T-cell (primary cell): ENCODE measurements around the gene SCAMP1. TPM values are rescaled to one million over a fixed set of nuclear protein-coding genes. Genes with fewer than 3 reads are reported as not detected.

Source experiments
- ATAC-seq, 4 experiments: fragments of 200-7000 bp in 3 of 4; fragments of 150-1000 bp in 1 of 4; cut with Tn5 transposase; replicated peaks in 1 of 4; 1 replicate in 3 of 4; 2 replicates in 1 of 4; pipeline ENCODE4 v1.10.0; 2021; ENCODE audit warnings: moderate library complexity in 3 of 4, mild to moderate bottlenecking in 2 of 4, moderate number of reproducible peaks in 1 of 4
- CTCF ChIA-PET, 2 donors: fragments of 300-600 bp; sonication (Branson Sonifier 250); formaldehyde crosslinking; loops; one replicate each; lab custom pipeline; 2022; ENCODE audit warnings: antibody characterized with exemption in 2 of 2; lab: Charles Lee
- POLR2A ChIA-PET, 2 donors: fragments of 300-600 bp; sonication (Branson Sonifier 250); formaldehyde crosslinking; loops; one replicate each; lab custom pipeline; 2022; ENCODE audit warnings: antibody characterized with exemption in 2 of 2; lab: Charles Lee
- DNase-seq, 35 experiments: peaks; one replicate each; pipeline versions ENCODE4 v3.0.0 to v3.0.0-alpha.2; 2013 to 2023
- H3K27ac ChIP-seq: one replicate; pipeline ENCODE4 v1.5.1; 2013; ENCODE audit warnings: low read length
- H3K27me3 ChIP-seq, 2 experiments: replicated peaks in 1 of 2; 1 replicate in 1 of 2; 2 replicates in 1 of 2; pipeline versions ENCODE4 v1.6.1 to v1.7.0; 2013; ENCODE audit warnings: low read length in 1 of 2, mixed read lengths in 1 of 2; ENCODE audit not compliant: control insufficient read depth in 2 of 2, insufficient read depth in 2 of 2; ENCODE audit errors: extremely low read depth in 1 of 2
- H3K36me3 ChIP-seq, 2 donors: 1 replicate in 1 of 2; 2 replicates in 1 of 2; pipeline versions ENCODE4 v1.6.1 to v1.7.0; 2013; ENCODE audit warnings: low read length in 1 of 2; ENCODE audit not compliant: control insufficient read depth in 2 of 2, insufficient read depth in 1 of 2; ENCODE audit errors: extremely low read depth in 1 of 2
- H3K4me1 ChIP-seq, 2 experiments: 1 replicate in 1 of 2; 2 replicates in 1 of 2; pipeline versions ENCODE4 v1.6.1 to v1.7.0; 2013; ENCODE audit warnings: low read length in 2 of 2, mixed read lengths in 1 of 2; ENCODE audit not compliant: insufficient read depth in 2 of 2, control insufficient read depth in 1 of 2; ENCODE audit errors: extremely low read depth in 1 of 2
- H3K4me3 ChIP-seq, 2 donors: 1 replicate in 1 of 2; 2 replicates in 1 of 2; pipeline versions ENCODE4 v1.5.1 to v1.7.0; 2013; ENCODE audit warnings: mild to moderate bottlenecking in 2 of 2, low read length in 1 of 2, moderate library complexity in 1 of 2; ENCODE audit not compliant: control insufficient read depth in 1 of 2; ENCODE audit errors: extremely low read depth in 1 of 2
- H3K9me3 ChIP-seq: 2 replicates; pipeline ENCODE4 v1.7.0; 2013
- H3K27ac Mint-ChIP-seq, 2 donors: one replicate each; pipeline ENCODE4 v1.8.0; 2020 to 2021; ENCODE audit warnings: mild to moderate bottlenecking in 2 of 2, mixed read lengths in 2 of 2
- H3K27me3 Mint-ChIP-seq, 2 donors: one replicate each; pipeline ENCODE4 v1.8.0; 2021 to 2022; ENCODE audit warnings: mixed read lengths in 2 of 2
- H3K36me3 Mint-ChIP-seq: one replicate; pipeline ENCODE4 v1.8.0; 2021; ENCODE audit warnings: mixed read lengths
- H3K4me1 Mint-ChIP-seq, 3 donors: one replicate each; pipeline ENCODE4 v1.8.0; 2020 to 2022; ENCODE audit warnings: mixed read lengths in 3 of 3, mild to moderate bottlenecking in 1 of 3
- H3K4me3 Mint-ChIP-seq, 3 donors: one replicate each; pipeline ENCODE4 v1.8.0; 2020 to 2022; ENCODE audit warnings: mild to moderate bottlenecking in 3 of 3, mixed read lengths in 3 of 3, moderate library complexity in 3 of 3
- H3K9me3 Mint-ChIP-seq, 3 donors: one replicate each; pipeline ENCODE4 v1.8.0; 2020 to 2022; ENCODE audit warnings: mixed read lengths in 3 of 3
- WGBS: methylation state at CpG from one replicate; pipeline ENCODE4 v1.1.5; 2013; ENCODE audit warnings: missing lambda C conversion rate; ENCODE audit not compliant: insufficient coverage; 5-methylcytosine and 5-hydroxymethylcytosine counted together
- total RNA-seq, 35 experiments: library from RNA in 6 of 35; stranded (reverse) in 6 of 35; fragments of 120-200 nt in 1 of 35; gene quantifications; one replicate each; pipeline versions ENCODE4 v1.2.1 to v1.2.4 and lab custom pipeline; 2013 to 2026

SCAMP1 gene
- total RNA-seq, 5 donors from 2014 or later (not counting 1 experiment from before 2014, with no cell fraction given), result 20.6 to 28.3 (median 22.2) TPM

GRCh38 chr5:78405829-78406750 is 45.7 kb downstream of the SCAMP1 start:
- H3K27me3 ChIP-seq, result no peaks in the 10 kb centered on the region
- Mint-ChIP-seq H3K27me3 (no peaks in the 10 kb centered on the region), H3K4me3 (no peak overlapping the region), H3K9me3 (peaks cover 0 to 3% (median 0%) of the 10 kb centered on the region in 3 donors), H3K4me1 (peaks cover 46 to 61% (median 57%) of the 10 kb centered on the region in 3 donors), H3K27ac (no peak overlapping the region), H3K36me3 (peaks cover 50% of the 10 kb centered on the region)
- ChIA-PET CTCF (interaction anchor here in 1 of 2 donors (0.6 kb wide), 1 partner anchor 1058 kb away, joined by 4 read pairs; no protein-coding TSS in a partner anchor), POLR2A (no interaction called here)
- H3K9me3 ChIP-seq, result no peaks in the 10 kb centered on the region
- no peak for DNase-seq
- no peak overlapping the region for H3K27ac ChIP-seq
- no peak for ATAC-seq
- no peak overlapping the region for H3K4me3 ChIP-seq
- peaks cover 0 to 3% of the 10 kb centered on the region in 2 donors for H3K36me3 ChIP-seq
- WGBS, result no CpG with 5 or more reads among the region's 5 CpGs
- peaks cover 2 to 3% of the 10 kb centered on the region in 2 experiments for H3K4me1 ChIP-seq

- DNase-seq, result no peak
- Mint-ChIP-seq H3K9me3 (peaks cover 0 to 3% (median 0%) of the 10 kb centered on the region in 3 donors), H3K36me3 (peaks cover 46% of the 10 kb centered on the region), H3K27ac (no peak overlapping the region), H3K4me3 (no peak overlapping the region), H3K27me3 (no peaks in the 10 kb centered on the region), H3K4me1 (peaks cover 48 to 59% (median 54%) of the 10 kb centered on the region in 3 donors)
- Histone ChIP-seq H3K36me3 (peaks cover 0 to 3% of the 10 kb centered on the region in 2 donors), H3K9me3 (no peaks in the 10 kb centered on the region), H3K27me3 (no peaks in the 10 kb centered on the region), H3K27ac (no peak overlapping the region), H3K4me1 (peaks cover 2 to 3% of the 10 kb centered on the region in 2 experiments), H3K4me3 (no peak overlapping the region)
- ChIA-PET CTCF (no interaction called here), POLR2A (no interaction called here)
- no peak for ATAC-seq
These were observed 47.0 kb downstream of the SCAMP1 start for GRCh38 chr5:78407458-78407857.

GRCh38 chr5:78411586-78411985 is 51.2 kb downstream of the SCAMP1 start:
- Histone ChIP-seq H3K27me3 (no peaks in the 10 kb centered on the region), H3K36me3 (peaks cover 0 to 4% of the 10 kb centered on the region in 2 donors), H3K9me3 (no peaks in the 10 kb centered on the region), H3K4me3 (no peak overlapping the region), H3K4me1 (no peaks in the 10 kb centered on the region), H3K27ac (no peak overlapping the region)
- Mint-ChIP-seq H3K27me3 (no peaks in the 10 kb centered on the region), H3K9me3 (peaks cover 0 to 3% (median 0%) of the 10 kb centered on the region in 3 donors), H3K4me1 (peaks cover 27 to 43% (median 38%) of the 10 kb centered on the region in 3 donors), H3K36me3 (peaks cover 56% of the 10 kb centered on the region), H3K4me3 (no peak overlapping the region), H3K27ac (no peak overlapping the region)
- ChIA-PET CTCF (no interaction called here), POLR2A (no interaction called here)
- DNase-seq, result no peak
- no peak for ATAC-seq

- POLR2A ChIA-PET, result no interaction called here
- peaks cover 0 to 22% of the 10 kb centered on the region in 2 donors for H3K36me3 ChIP-seq
- no peak for DNase-seq
- no peak for ATAC-seq
- H3K4me3 Mint-ChIP-seq, result no peak overlapping the region
- CTCF ChIA-PET, result no interaction called here
- no peak overlapping the region for H3K4me3 ChIP-seq
- H3K27me3 ChIP-seq, result no peaks in the 10 kb centered on the region
- no peaks in the 10 kb centered on the region for H3K4me1 ChIP-seq
- H3K27ac Mint-ChIP-seq, result no peak overlapping the region
- no peaks in the 10 kb centered on the region for H3K9me3 Mint-ChIP-seq
- peaks cover 61% of the 10 kb centered on the region for H3K36me3 Mint-ChIP-seq
- 83% methylated on average over 1 of the region's 1 CpG for WGBS
- H3K4me1 Mint-ChIP-seq, result peaks cover 8 to 16% (median 15%) of the 10 kb centered on the region in 3 donors
- no peaks in the 10 kb centered on the region for H3K27me3 Mint-ChIP-seq
- H3K27ac ChIP-seq, result no peak overlapping the region
- H3K9me3 ChIP-seq, result no peaks in the 10 kb centered on the region
These were observed 56.4 kb downstream of the SCAMP1 start for GRCh38 chr5:78416677-78417425.

- H3K36me3 Mint-ChIP-seq, result peaks cover 77% of the 10 kb centered on the region
- CTCF ChIA-PET, result no interaction called here
These were observed 59.0 kb downstream of the SCAMP1 start for GRCh38 chr5:78419396-78419795.

GRCh38 chr5:78420548-78420947 is 60.1 kb downstream of the SCAMP1 start:
- H3K36me3 Mint-ChIP-seq, result peaks cover 74% of the 10 kb centered on the region
- H3K4me3 Mint-ChIP-seq, result no peak overlapping the region
- H3K27ac Mint-ChIP-seq, result no peak overlapping the region
- ATAC-seq (no peak), DNase-seq (no peak)
- H3K9me3 Mint-ChIP-seq, result no peaks in the 10 kb centered on the region
- CTCF ChIA-PET, result interaction anchor here in 1 of 2 donors (0.5 kb wide), 1 partner anchor 23 kb away, joined by 4 read pairs; no protein-coding TSS in a partner anchor
- Histone ChIP-seq H3K9me3 (no peaks in the 10 kb centered on the region), H3K4me1 (no peaks in the 10 kb centered on the region), H3K4me3 (no peak overlapping the region), H3K27me3 (no peaks in the 10 kb centered on the region), H3K27ac (no peak overlapping the region), H3K36me3 (peaks cover 0 to 24% of the 10 kb centered on the region in 2 donors)
- POLR2A ChIA-PET, result no interaction called here
- H3K4me1 Mint-ChIP-seq, result peaks cover 0 to 1% (median 0%) of the 10 kb centered on the region in 3 donors
- H3K27me3 Mint-ChIP-seq, result no peaks in the 10 kb centered on the region

More at GRCh38 chr5:78419396-78419795, 59.0 kb downstream of the SCAMP1 start:
- Histone ChIP-seq H3K27ac (no peak overlapping the region), H3K4me1 (no peaks in the 10 kb centered on the region), H3K36me3 (peaks cover 0 to 26% of the 10 kb centered on the region in 2 donors), H3K27me3 (no peaks in the 10 kb centered on the region), H3K4me3 (no peak overlapping the region), H3K9me3 (no peaks in the 10 kb centered on the region)
- ATAC-seq (no peak), DNase-seq (no peak)
- Mint-ChIP-seq H3K9me3 (no peaks in the 10 kb centered on the region), H3K4me1 (peaks cover 0 to 3% (median 0%) of the 10 kb centered on the region in 3 donors), H3K27ac (no peak overlapping the region), H3K27me3 (no peaks in the 10 kb centered on the region), H3K4me3 (no peak overlapping the region)
- WGBS, result no CpG with 5 or more reads among the region's 3 CpGs
- POLR2A ChIA-PET, result no interaction called here
